H1 (cell line): ENCODE data around the gene NR3C1. TPM values are rescaled to one million over a fixed set of nuclear protein-coding genes. Genes with fewer than 3 reads are reported as not detected.

Experiments
- HDAC2 ChIP-seq, 2 experiments: fragments of 300-600 bp in 1 of 2; sonication (generic) in 1 of 2; IDR thresholded peaks; 2 replicates each; pipeline ENCODE4 v1.6.1; 2011 to 2012; ENCODE audit warnings: low read depth in 2 of 2, low read length in 2 of 2, mild to moderate bottlenecking in 2 of 2, moderate library complexity in 2 of 2, borderline replicate concordance in 1 of 2, inconsistent platforms in 1 of 2
- polyA plus RNA-seq, 7 experiments: library from polyadenylated mRNA; depleted of rRNA in 3 of 7; stranded (reverse) in 5 of 7; unstranded in 2 of 7; fragments of >200 nt in 5 of 7; fragments of 200-250 nt in 2 of 7; gene quantifications; 1 replicate in 5 of 7; 2 replicates in 1 of 7; 4 replicates in 1 of 7; pipeline versions ENCODE4 v1.2.1 to v1.2.3, GENCODE V29; 2011 to 2013; ENCODE audit warnings: missing spikeins in 2 of 7, mixed read lengths in 2 of 7
- total RNA-seq: library from RNA; stranded (reverse); fragmentation: NEBNext Ultra II Directional; extraction: Animal tissue kit (Norgen Biotek cat#: 25700); gene quantifications from 2 replicates; pipeline ENCODE4 v1.2.1, GENCODE V29; 2021

The NR3C1 gene
- total and polyA plus RNA-seq, 2 of the 8 experiments (the other 6 are each of a cell fraction or from before 2014, with no cell fraction given): 1.7 to 5.4 TPM

DNA sequence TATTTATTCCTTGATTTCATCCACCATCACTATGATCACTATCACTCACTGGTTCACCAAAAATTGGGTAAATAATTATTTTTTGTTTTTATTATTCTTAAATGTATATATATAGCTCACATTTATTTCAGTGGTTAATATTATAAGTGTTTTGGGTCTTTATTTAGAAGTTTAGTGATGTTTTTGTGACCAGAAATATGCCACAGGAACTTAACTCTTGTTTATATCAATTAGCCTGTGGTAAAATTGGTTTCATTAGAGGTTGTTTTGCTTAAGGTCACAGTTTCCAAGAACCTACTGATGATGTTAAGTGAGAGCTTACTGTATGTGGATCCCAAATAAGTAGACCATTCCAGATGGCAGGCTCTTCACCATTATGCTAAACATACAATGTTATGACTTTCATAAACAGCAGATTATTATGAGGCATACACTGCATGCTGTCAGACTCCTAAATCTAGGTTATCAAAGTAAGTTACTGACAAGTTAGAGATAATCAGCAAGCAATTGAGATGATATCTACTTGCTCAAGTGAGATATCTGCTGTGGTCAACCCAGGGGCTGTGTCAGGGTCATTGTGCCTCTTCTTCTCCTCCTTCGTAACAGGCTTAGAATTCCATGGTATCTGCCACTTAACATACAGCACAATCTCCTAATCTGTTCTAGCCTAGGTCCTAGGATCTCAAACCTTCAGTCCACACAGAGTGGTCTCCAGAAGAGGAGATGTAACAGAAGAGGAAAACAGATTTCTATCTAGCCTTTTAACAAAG, 57.6 kb downstream of the NR3C1 start (continued):
- TF ChIP-seq HDAC2 (IDR thresholded peaks at IDR 0.05; ENCODE audit: borderline replicate concordance in 1 of 2, low read depth in 2 of 2, low read length in 2 of 2): no peak
